ENCODE measurements around the gene LSM7.
A peak's percentile ranks its signal among the peaks of the same experiment; 100 is the strongest.

LSM7 gene

DNA sequence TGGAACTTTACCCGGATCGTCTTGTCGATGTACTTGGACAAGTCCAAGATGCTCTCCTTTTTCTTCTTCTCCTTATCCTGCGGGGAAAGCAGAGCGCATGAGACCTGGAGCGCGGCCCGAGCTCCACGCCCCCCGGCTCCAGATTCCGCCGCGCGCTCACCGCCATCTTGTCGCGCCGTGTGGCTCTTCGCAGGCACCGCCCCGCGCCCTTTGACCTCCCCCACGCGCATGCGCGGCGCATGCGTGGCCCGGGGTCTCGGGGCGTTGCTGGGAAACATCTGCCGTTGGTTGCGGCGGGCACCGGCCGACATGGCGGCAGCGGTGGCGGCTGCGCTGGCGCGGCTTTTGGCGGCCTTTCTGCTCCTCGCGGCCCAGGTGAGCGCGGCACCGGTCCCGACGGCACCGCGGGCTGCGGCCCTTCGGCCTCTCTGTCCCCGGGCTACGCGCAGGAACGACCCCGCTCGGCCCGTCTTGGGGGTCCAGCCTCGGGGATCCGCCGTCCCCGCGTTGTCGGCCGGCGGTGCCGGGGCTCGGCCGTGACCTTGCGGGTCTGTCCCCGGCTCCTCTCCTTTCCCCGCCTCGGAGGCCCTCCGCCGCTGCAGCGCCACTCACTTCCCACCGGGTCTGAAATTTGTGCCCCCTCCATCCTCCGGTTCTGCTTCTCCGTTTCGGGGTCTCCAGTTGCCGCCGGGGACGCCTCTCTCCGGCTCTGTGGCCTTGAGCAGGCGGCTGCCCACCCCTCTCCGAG, at the start of gene LSM7, which contains the start of gene SPPL2B:
Gene LSM7 (minus strand): TSS at position 186 of the 748 bp plus-strand sequence. CDS start 20 bp downstream, at position 166.
Gene SPPL2B (plus strand): TSS at position 284 of the 748 bp plus-strand sequence. CDS start 26 bp downstream, at position 310.
- peak; percentile 88 to 95 for DNase-seq
- TF ChIP-seq, protein P1, sequence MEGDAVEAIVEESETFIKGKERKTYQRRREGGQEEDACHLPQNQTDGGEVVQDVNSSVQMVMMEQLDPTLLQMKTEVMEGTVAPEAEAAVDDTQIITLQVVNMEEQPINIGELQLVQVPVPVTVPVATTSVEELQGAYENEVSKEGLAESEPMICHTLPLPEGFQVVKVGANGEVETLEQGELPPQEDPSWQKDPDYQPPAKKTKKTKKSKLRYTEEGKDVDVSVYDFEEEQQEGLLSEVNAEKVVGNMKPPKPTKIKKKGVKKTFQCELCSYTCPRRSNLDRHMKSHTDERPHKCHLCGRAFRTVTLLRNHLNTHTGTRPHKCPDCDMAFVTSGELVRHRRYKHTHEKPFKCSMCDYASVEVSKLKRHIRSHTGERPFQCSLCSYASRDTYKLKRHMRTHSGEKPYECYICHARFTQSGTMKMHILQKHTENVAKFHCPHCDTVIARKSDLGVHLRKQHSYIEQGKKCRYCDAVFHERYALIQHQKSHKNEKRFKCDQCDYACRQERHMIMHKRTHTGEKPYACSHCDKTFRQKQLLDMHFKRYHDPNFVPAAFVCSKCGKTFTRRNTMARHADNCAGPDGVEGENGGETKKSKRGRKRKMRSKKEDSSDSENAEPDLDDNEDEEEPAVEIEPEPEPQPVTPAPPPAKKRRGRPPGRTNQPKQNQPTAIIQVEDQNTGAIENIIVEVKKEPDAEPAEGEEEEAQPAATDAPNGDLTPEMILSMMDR (IDR thresholded peaks at IDR 0.05) = no peak

DNA sequence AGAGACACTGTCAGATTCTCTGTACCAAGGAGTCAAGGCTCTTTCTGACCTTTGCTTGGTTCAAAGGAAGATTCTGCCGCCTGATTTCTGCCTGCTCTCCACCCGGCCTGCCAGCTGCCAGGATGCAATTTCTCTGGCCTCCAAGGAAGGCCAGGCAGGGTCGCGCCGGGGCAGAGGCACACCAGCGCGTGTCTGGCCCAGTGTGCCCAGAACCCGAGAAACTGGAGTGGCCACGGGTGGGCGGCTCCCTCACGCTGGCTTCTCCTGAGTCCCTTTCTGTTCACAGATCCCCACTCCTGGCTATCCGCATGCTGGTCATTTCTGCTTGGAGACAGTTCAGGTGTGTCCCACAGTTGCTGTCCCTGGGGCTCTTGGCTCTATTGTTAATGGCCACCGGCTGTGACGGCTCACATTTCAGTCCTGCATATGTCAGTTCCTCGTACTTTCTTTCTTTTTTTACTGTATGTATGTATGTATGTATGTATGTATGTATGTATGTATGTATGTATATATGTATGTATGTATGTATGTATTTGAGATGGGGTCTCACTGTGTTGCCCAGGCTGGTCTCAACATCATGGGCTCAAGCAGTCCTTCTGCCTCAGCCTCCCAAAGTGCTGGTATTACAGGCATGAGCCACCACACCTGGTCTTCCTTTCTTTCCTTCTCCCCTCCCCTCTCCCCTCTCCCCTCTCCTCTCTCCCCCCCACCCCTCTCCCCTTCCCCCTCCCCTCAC, 48.6 kb upstream of the LSM7 start:
- intact Hi-C loops (cut with DNase I; ENCODE audit: low total_unique reads) = loop anchor here (10.0 kb wide), 1 partner anchor 242 kb away; no protein-coding TSS in a partner anchor
- Histone ChIP-seq H3K4me3 (no peak overlapping the region), H3K36me3 (no peaks in the 10 kb centered on the region), H3K4me1 (no peaks in the 10 kb centered on the region), H3K27ac (no peak overlapping the region), H3K27me3 (peaks cover 0 to 65% of the 10 kb centered on the region in 2 donors), H3K9me3 (peaks cover 0 to 6% (median 5%) of the 10 kb centered on the region in 3 donors)
- DNase-seq = no peak
- TF ChIP-seq, protein P1 (IDR thresholded peaks at IDR 0.05) = no peak

More for the DNA sequence above, at the start of gene LSM7, which contains the start of gene SPPL2B:
- peaks cover 0 to 27% (median 20%) of the 10 kb centered on the region in 3 donors for H3K36me3 ChIP-seq
- H3K4me3 ChIP-seq = peak within 1 kb of the TSS; percentile 66 to 76
- H3K27ac ChIP-seq = peak within 1 kb of the TSS; percentile 62 to 65
- H3K9me3 ChIP-seq = no peaks in the 10 kb centered on the region
- H3K4me1 ChIP-seq = peaks cover 0 to 70% (median 37%) of the 10 kb centered on the region in 4 donors
- H3K27me3 ChIP-seq = no peaks in the 10 kb centered on the region
- intact Hi-C loops (cut with DNase I; ENCODE audit: low total_unique reads) = loop anchor here (5.0 kb wide), 1 partner anchor 166 kb away; the partner anchor contains the start of gene DOT1L

DNA sequence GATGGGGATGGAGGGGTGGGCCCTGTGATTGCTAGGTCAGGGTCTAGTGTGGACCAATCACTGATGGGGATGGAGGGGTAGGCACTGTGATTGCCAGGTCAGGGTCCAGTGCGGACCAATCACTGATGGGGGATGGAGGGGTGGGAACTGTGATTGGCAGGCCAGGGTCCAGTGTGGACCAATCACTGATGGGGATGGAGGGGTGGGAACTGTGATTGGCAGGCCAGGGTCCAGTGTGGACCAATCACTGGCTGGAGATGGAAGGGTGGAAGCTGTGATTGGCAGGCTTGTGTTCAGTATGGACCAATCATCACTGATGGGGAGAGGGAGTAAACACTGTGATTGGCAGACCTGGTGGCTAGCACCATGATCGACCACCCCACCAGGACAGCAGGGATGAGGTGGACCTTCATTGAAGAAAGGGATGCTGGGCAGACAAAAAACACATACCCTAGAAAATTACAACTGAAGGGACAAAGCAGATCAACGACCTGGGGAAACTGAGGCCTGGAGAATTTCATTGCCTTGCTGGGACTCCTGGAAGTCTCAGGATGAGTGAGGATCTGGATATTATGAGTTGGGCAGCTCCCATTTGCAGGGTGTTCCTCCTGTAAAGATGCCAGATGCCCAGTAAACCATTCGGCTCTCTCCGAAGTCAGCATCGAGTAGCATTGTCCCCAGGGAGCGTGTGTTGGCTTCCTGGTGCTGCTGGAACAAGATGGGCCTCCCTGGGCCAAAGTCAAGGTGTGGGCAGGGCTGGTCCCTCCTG, 47.2 kb upstream of the LSM7 start:
- no peak overlapping the region for H3K27ac ChIP-seq
- H3K4me3 ChIP-seq = no peak overlapping the region
- intact Hi-C loops (cut with DNase I; ENCODE audit: low total_unique reads) = loop anchor here (10.0 kb wide), 1 partner anchor 241 kb away; no protein-coding TSS in a partner anchor
- H3K4me1 ChIP-seq = no peaks in the 10 kb centered on the region
- peaks cover 0 to 4% (median 3%) of the 10 kb centered on the region in 3 donors for H3K9me3 ChIP-seq
- H3K36me3 ChIP-seq = no peaks in the 10 kb centered on the region
- H3K27me3 ChIP-seq = peaks cover 0 to 65% of the 10 kb centered on the region in 2 donors
- no peak for DNase-seq
- TF ChIP-seq, protein P1 (IDR thresholded peaks at IDR 0.05) = no peak

DNA sequence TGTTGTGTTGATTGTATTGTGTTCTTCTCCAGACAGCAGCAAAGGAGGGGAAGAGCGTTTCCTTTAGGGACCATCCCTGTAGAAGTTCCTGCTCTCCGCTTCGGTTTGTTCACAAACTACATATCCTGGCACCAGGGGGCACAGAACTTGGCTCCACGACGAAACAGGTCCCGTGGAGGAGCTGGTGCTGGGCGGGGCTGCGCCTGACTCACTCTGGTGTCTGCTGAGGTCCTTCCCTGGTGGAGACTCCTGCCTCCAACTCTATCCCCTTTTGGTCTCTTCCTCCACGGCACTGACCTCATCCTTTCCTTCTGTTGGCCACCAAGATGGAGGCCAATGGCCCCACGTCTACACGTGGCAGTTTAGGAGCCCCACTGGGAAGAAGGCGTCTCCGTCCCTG, 46.4 kb upstream of the LSM7 start:
- TF ChIP-seq, protein P1 (IDR thresholded peaks at IDR 0.05) = no peak
- no peak overlapping the region for H3K4me3 ChIP-seq
- no peak for DNase-seq
- no peaks in the 10 kb centered on the region for H3K36me3 ChIP-seq
- H3K9me3 ChIP-seq = peaks cover 0 to 4% (median 0%) of the 10 kb centered on the region in 3 donors
- H3K4me1 ChIP-seq = no peaks in the 10 kb centered on the region
- intact Hi-C loops (cut with DNase I; ENCODE audit: low total_unique reads) = loop anchor here (10.0 kb wide), 1 partner anchor 240 kb away; no protein-coding TSS in a partner anchor
- H3K27ac ChIP-seq = no peak overlapping the region
- peaks cover 0 to 65% of the 10 kb centered on the region in 2 donors for H3K27me3 ChIP-seq

DNA sequence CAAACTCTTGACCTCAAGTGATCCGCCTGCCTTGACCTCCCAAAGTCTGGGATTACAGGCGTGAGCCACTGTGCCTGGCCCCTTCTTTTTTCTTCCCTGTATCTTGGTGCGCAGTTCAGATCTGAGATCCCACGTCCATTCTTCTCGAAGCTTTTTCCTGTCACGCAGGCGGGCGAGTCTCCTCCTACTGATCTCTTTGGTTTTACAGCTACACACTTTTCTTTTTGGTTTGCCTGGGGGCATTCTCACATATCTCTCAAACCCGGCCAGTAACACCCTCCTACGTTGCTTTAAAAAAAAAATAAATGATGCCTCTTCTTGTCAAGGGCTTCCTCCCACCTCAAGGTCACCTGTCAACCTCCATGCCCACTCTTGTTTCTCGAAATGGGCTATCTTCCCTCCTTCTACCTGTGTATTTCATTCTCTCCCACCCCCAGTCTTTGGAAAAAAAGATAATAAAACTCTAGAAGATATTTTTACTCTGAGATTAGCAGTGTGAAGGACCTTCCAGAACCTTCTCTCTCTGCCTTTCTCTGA, 43.8 kb upstream of the LSM7 start:
- TF ChIP-seq, protein P1 (IDR thresholded peaks at IDR 0.05) = no peak
- Histone ChIP-seq H3K27ac (no peak overlapping the region), H3K4me1 (no peaks in the 10 kb centered on the region), H3K36me3 (no peaks in the 10 kb centered on the region), H3K9me3 (peaks cover 0 to 6% (median 0%) of the 10 kb centered on the region in 3 donors), H3K4me3 (no peak overlapping the region), H3K27me3 (peaks cover 0 to 71% of the 10 kb centered on the region in 2 donors)
- intact Hi-C loops (cut with DNase I; ENCODE audit: low total_unique reads) = loop anchor here (10.0 kb wide), 1 partner anchor 237 kb away; no protein-coding TSS in a partner anchor
- no peak for DNase-seq
